Germinal center (tissue), 1 donor: Measurements from ENCODE around the gene PDLIM7.
A peak's percentile ranks its signal among the peaks of the same experiment; 100 is the strongest.

Source experiments
- DNase-seq: peaks from one replicate; pipeline ENCODE4 v3.0.0; 2012; ENCODE audit warnings: mixed read lengths, low spot score

The PDLIM7 gene

DNA sequence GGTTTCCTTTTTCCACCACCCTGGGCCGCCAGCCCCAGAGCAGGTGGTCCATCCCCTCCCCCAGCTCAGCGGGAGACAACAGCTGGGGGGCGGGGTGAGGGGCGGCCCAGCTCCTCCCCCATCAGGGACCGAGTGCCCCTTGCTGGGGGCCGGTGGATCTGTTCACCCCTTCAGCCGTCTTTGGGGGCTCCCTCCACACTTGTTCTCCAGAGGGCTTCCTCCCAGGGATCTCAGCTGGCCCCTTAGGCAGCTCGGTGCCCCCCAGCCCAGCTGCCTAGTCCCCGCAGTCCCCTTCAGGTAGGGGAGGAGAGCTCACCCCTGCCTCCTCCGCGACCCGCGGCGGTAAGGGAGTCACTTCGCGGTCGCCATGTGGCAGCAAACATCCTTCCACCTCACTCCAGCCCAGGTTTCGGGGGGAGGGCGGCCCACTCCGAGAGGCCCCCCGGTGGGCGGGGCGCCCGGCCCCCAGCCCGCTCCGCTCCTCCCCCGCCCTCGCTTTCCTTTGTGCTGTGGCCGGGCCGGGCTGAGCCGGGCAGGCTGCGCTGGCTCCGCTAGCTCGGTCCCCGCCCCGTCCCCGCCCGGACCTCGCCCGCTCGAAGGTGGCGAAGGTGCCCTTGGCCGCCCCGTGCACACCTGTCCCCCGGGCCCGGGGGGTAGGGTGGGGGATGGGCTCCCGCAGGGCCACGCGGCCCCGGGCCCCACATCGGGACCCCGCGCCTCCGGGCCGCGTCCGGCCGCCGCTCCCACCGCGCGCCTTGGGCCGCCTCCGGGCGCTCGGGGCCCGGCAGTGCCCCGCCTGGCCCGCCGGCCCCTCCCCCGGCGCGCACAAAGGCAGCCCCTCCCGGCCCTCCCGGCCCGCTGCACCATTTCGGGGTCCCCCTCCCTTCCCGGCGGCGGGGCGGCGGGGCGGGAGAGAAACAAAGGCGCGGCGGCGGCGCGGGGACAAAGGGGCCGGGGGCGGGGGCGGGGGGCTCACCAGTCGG, 24.7 kb downstream of the PDLIM7 start:
- peak; percentile 60 for DNase-seq

- no peak for DNase-seq
These were observed 25.6 kb downstream of the PDLIM7 start for GRCh38 chr5:177471610-177472356.

DNA sequence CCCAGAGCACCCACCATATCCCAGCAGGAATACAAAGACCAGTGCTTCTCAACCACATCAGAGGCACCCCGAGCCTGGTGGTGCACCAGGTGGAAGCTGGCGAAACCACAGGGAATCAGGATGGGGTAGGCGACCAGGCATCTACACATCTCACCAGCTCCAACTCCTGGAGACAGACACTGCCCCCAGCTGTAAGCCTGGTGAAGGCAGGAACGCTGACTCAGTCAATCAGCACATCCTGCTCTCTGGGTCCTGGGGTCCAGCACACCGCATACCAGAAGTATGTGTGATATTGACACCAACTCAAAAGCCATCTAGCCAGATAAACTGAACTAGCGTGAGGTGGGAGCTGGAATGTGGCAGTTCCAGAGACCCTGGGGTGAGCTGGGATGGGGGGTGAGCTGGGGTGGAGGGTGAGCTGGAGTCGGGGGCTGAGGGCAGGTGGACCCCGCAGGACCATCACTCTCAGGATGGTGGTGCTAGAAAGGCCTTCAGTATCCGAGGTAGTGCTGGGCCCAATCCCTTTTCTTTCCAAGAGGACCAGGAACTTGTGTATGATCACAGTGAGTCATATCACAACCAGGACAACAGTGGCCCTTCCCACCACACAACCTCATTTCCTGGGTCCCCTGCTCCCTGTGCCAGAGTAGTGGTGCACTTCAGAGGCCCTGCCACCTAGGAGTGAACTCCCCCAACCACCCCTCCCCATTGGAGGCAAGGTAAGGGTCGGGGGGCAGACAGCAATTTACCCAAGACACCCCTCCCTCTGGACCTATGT, 26.5 kb downstream of the PDLIM7 start:
- no peak for DNase-seq

DNA sequence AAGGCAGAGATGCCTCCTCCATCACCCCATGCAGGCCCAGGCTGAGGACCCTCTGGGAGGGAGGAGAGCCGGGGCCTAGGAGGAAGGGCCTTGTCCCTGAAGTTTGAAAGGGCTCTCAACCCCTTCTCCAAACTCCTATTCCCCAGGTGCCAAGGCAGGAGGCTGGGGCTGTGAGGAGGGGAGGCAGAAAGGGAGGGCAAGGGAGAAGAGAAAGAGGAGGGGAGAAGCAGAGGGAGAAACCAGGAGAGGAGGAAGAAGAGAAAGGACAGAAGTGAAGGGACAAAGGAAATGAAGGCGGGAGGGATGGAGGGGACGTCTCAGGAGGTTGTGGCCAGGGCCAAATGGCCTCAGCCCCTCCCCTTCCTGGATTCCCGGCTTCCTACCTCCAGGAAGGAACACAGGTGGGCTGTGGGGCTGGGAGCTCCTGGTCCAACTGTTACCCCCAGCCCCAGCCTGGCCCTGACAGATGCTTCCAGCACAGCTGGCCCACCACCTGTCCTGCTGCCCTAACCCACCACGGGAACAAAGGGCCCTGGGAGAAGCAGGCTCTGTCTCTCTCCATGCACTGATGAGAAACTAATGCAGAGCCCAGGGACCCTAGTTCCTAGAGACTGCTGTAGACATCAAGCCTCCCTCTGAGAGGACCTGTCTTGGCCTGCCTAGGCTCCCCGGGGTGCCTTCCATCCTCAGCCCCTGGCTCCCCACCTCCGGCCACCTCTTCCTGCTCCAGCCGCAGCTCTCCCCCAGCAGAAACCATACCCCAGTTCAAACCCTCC, 27.5 kb downstream of the PDLIM7 start:
- DNase-seq: no peak

DNA sequence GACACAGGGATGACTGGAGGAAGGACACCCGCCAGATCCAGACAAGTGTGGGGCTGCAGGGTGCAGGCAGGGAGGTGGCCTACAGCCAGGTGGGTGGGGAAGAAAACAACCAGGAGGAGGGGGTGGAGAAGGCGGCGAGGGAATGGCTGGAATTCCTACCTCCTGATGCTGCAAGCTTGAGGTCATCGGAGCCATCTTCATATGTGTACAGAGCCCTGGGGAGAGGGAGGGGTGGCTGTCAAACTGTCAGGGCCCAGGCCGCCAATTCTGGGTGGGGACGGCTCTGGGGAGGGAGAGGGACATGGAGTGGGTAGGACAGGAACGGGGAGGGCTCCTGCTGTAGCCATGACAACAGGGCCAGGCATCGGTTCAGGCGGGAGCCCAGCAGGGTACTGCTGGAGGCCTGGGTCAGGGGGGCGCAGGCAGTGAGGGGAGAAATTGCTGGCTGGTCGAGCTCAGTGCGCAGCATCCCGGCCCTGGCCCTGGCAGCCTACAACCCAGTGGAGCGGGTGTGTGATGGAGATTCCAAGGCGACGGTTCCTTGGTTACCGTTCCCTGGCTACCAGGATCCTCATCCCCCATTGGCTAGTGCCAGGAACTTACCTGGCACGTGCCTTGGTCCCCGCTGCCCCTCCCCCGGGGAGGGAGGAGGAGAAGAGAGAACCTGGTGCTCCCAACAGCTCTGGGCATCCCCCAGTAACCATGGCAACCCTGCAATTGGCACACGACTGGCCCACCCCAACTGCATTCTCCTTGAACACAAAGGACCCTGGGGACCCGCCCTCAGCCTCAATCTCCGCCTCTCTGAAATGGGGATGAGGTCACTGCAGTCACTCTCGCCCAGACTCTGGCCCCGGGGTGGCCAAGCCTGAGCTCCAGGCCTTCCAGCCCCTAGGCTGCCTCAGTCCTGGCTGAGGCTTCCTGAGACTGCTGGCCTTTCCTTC, 28.4 kb downstream of the PDLIM7 start:
- no peak for DNase-seq

- no peak for DNase-seq
These were observed 29.1 kb downstream of the PDLIM7 start for GRCh38 chr5:177468329-177468684.

- no peak for DNase-seq
These were observed 30.0 kb downstream of the PDLIM7 start for GRCh38 chr5:177467436-177467835.

- DNase-seq: no peak
These were observed 30.5 kb downstream of the PDLIM7 start for GRCh38 chr5:177466861-177467260.

- no peak for DNase-seq
These were observed 32.4 kb downstream of the PDLIM7 start for GRCh38 chr5:177465044-177465443.

DNA sequence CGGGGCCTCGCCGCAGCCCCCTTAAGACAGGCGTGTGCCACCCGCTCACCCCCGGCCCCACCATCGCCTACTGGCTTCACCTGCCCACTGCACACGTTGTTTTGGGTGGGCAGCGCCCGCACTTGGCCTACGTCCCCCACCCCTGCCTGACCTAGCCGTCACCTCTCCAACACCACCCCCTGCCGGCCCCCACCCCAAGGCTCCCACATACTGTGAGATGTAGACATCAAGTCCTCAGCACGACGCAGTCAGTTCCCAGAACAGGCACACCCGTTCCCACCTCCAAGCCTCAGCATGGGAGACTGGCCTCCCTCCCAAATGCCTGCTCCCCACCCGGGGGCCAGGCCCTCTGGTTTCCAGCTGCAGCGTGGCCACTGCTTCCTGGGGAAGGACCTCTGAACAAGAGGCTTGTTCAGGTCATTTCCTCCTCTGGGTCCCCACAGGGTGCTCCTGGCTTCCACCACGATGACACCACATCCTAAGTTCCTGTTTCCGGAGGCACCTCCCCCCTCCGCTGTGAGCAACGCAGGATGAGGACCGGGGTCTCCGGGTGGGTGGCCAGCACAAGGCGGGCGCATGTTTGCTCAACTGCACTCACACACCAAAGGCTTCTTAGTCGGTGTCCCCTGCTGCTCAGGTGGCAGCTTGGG, 35.3 kb downstream of the PDLIM7 start:
- no peak for DNase-seq

DNA sequence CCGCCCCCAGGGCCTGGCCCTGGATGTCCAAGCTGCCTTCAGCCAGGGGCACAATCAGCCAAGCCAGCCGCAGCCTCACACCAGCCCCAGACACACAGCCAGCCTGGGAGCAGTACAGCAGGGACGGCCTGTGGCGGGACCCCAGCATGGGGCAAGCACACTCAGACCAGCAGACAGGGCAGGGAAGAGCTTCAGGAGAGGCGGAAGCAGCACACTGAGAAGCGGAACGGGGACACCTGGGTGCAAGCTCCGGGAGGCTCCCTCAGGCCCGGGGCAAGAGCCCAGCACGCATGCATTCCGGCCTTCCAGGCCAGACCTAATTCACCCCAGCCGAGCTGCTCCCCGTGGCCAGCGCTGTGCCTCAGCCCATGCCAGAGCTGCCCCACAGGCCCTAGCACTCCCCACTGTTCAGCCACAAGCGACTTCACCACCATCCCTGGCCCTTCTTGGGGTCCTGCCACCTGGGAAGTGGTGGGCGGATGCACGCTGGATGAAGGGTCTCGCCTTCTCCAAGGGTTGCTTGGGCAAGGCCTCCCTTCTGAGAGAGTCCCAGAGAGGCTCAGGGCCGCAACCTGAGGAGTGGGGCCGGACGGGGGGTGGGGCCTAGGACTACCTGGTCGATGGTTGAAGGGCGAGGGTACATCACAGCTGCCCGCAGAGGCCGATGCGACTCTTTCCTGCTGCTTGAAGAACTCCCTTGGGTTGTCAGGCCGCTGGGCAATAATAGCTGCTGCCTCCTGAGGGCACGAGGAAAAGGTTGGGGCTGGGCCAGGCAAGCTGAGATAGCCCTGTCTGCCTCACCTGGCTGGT, 37.4 kb downstream of the PDLIM7 start:
- no peak for DNase-seq

DNA sequence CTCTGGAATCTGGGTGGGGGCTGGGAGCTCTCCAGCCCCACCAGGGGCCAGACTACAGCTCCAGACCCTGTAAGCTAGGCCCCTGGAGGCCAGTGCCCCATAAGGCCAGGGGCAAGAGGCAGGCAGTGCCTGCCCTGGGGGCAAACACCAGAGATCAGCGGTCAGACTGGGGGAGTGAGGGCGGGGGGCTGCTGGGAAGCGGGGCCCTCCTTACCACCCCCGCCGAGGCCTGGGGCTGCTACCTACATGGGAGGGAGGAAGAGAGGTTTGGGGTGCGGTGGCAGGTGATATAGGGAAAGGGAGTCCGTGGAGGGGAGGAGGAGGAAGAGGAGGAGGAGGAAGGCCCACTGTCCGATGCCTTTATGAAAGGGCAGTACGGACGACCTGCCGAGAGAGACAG, 38.0 kb downstream of the PDLIM7 start:
- no peak for DNase-seq

GRCh38 chr5:177458912-177459350, 38.5 kb downstream of the PDLIM7 start:
- DNase-seq: no peak

DNA sequence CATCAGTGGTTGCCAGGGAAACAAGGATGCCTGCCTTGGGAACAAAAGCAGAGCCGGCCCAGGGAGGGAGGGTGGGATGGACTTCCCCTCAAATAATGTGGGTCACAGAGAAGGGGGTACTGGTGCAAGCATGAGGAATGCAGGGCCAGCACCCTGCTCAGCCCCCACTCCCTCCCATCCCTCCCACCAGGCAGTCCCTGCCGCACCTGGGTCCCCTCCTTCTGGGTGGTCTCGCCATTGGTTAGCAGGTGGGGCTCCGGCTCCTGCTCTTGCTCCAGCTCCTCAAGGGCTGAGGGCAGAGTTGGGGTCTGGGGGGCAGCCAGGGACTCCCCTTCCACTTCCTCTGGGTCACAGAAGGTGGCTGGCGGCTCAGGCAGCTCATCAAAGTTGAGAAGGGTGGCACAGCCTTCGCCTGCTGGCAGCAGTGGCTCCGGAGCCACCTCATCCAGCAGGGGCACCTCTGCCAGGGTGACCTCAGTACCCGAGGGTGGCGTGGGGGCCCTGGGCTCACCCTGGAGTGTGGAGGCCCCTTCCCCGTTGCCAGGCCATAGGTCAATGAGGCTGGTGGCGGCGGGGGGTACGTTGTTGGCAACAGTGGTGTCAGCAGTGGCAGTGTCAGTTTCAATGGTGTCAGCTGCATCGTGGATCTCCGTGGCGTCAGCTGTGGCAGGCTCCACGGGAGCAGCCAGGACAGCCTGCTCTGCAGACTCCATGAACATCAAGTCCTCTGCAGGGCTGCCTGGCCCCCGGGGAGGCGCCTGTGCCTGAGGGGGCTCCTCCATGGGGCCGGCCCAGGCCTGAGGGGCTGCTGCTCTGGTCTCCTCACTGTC, 39.3 kb downstream of the PDLIM7 start:
- DNase-seq: no peak

- DNase-seq: peak; percentile 91
These were observed 40.2 kb downstream of the PDLIM7 start for GRCh38 chr5:177456976-177457851.

DNA sequence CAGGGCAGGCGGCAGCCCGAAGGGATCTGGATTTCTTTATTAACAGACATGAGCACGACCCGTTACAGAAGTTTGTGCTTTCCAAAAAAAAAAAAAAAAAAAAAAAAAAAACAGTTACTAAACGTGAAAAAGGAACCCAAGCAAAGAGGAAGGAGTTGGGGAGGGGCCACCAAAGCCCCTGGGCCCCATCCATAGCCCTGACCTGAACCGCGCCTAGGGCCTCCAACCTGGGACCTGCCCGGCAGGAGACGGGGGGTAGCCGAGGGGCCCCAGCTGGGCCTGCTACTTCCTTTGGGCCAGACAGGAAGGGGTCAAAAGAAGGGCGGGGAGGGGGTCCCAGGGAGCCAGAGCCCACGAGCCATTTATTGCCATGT, 40.8 kb downstream of the PDLIM7 start:
- DNase-seq: no peak
